ENCODE data around the gene ALK. TPM values are rescaled to one million over a fixed set of nuclear protein-coding genes. Genes with fewer than 3 reads are reported as not detected.

Gene ALK
- total and polyA plus RNA-seq, 2 experiments from 2014 or later = 0.35 TPM; not detected in 1

- no peak overlapping the region for H3K4me3 ChIP-seq
- Mint-ChIP-seq H3K4me3 (no peak overlapping the region), H3K27me3 (ENCODE audit: insufficient read depth, low read depth, poor library complexity) (no peaks in the 10 kb centered on the region), H3K4me1 (peaks cover 15% of the 10 kb centered on the region; the same call in 2 of the 3 replicates), H3K9me3 (peaks cover 4% of the 10 kb centered on the region; the same call in 2 of the 3 replicates), H3K36me3 (ENCODE audit: low read depth) (peaks cover 4% of the 10 kb centered on the region; the same call in 1 of the 3 replicates), H3K27ac (no peak overlapping the region)
- DNase-seq (ENCODE audit: low spot score) = no peak
- H4K20me1 ChIP-seq (replicated peaks; ENCODE audit: insufficient read depth) = no peaks in the 10 kb centered on the region
- H3K4me2 ChIP-seq = no peak overlapping the region
- H3K79me2 ChIP-seq (replicated peaks; ENCODE audit: insufficient read depth) = no peaks in the 10 kb centered on the region
- no peak overlapping the region for H3K27ac ChIP-seq (ENCODE audit: low read depth)
- no peaks in the 10 kb centered on the region for H3K36me3 ChIP-seq (ENCODE audit: insufficient read depth)
- peaks cover 6% of the 10 kb centered on the region for H3K4me1 ChIP-seq (ENCODE audit: insufficient read depth)
- H3K9me2 ChIP-seq (ENCODE audit: insufficient read depth) = peaks cover 10% of the 10 kb centered on the region; the same call in 1 of the 2 replicates
- no peaks in the 10 kb centered on the region for H3F3A ChIP-seq (replicated peaks; ENCODE audit: low read depth)
- no peak overlapping the region; the same call in 1 of the 2 replicates for H2AFZ ChIP-seq
- H3K27me3 ChIP-seq (ENCODE audit: insufficient read depth) = no peaks in the 10 kb centered on the region
- TF ChIP-seq ZNF114 (CRISPR knock-in tag; IDR thresholded peaks at IDR 0.05) (no peak), ZNF331 (CRISPR knock-in tag; IDR thresholded peaks at IDR 0.05; ENCODE audit: low read depth) (no peak), CREB1 (CRISPR knock-in tag; IDR thresholded peaks at IDR 0.05; ENCODE audit: low read depth) (no peak), POLR2AphosphoS5 (IDR thresholded peaks at IDR 0.05; ENCODE audit: low read depth) (no peak), NANOG (IDR thresholded peaks at IDR 0.05; ENCODE audit: borderline replicate concordance) (no peak), STAT1 (IDR thresholded peaks at IDR 0.05; ENCODE audit: unreplicated experiment) (no peak), REST (IDR thresholded peaks at IDR 0.05; ENCODE audit: unreplicated experiment) (no peak)
- no peak for ATAC-seq
Measured at GRCh38 chr2:29597035-29597434, 324.4 kb downstream of the ALK start.

GRCh38 chr2:29596584-29596983 is 324.8 kb downstream of the ALK start:
- peaks cover 4% of the 10 kb centered on the region; the same call in 1 of the 3 replicates for H3K36me3 Mint-ChIP-seq (ENCODE audit: low read depth)
- Histone ChIP-seq H3K27ac (ENCODE audit: low read depth) (no peak overlapping the region), H3K4me3 (no peak overlapping the region), H4K20me1 (replicated peaks; ENCODE audit: insufficient read depth) (no peaks in the 10 kb centered on the region), H3K79me2 (replicated peaks; ENCODE audit: insufficient read depth) (no peaks in the 10 kb centered on the region), H2AFZ (peak overlapping the region; percentile 28; the same call in 1 of the 2 replicates), H3K36me3 (ENCODE audit: insufficient read depth) (no peaks in the 10 kb centered on the region), H3K4me1 (ENCODE audit: insufficient read depth) (peaks cover 6% of the 10 kb centered on the region; the same call in 1 of the 2 replicates), H3K9me2 (ENCODE audit: insufficient read depth) (peaks cover 10% of the 10 kb centered on the region; the same call in 1 of the 2 replicates), H3F3A (replicated peaks; ENCODE audit: low read depth) (no peaks in the 10 kb centered on the region), H3K4me2 (no peak overlapping the region), H3K27me3 (ENCODE audit: insufficient read depth) (no peaks in the 10 kb centered on the region)
- peaks cover 4% of the 10 kb centered on the region; the same call in 2 of the 3 replicates for H3K9me3 Mint-ChIP-seq
- H3K27me3 Mint-ChIP-seq (ENCODE audit: insufficient read depth, low read depth, poor library complexity) = no peaks in the 10 kb centered on the region
- no peak overlapping the region for H3K4me3 Mint-ChIP-seq
- ATAC-seq (no peak), DNase-seq (ENCODE audit: low spot score) (no peak)
- no peak overlapping the region for H3K27ac Mint-ChIP-seq
- TF ChIP-seq CREB1 (CRISPR knock-in tag; IDR thresholded peaks at IDR 0.05; ENCODE audit: low read depth) = no peak
- TF ChIP-seq JUNB (IDR thresholded peaks at IDR 0.05; ENCODE audit: unreplicated experiment) = no peak
- TF ChIP-seq ETS1 (IDR thresholded peaks at IDR 0.05) = no peak
- no peak for TF ChIP-seq REST (IDR thresholded peaks at IDR 0.05; ENCODE audit: unreplicated experiment)
- no peak for TF ChIP-seq ZNF114 (CRISPR knock-in tag; IDR thresholded peaks at IDR 0.05)
- no peak for TF ChIP-seq EZH2 (IDR thresholded peaks at IDR 0.05; ENCODE audit: low read depth, unreplicated experiment)
- no peak for TF ChIP-seq NANOG (IDR thresholded peaks at IDR 0.05; ENCODE audit: borderline replicate concordance)
- no peak for TF ChIP-seq STAT1 (IDR thresholded peaks at IDR 0.05; ENCODE audit: unreplicated experiment)
- TF ChIP-seq ZNF331 (CRISPR knock-in tag; IDR thresholded peaks at IDR 0.05; ENCODE audit: low read depth) = no peak
- TF ChIP-seq POLR2AphosphoS5 (IDR thresholded peaks at IDR 0.05; ENCODE audit: low read depth) = no peak
- no peak for TF ChIP-seq CTCF (conservative IDR thresholded peaks at IDR 0.05; ENCODE audit: low read depth in 2 of 2)
- H3K4me1 Mint-ChIP-seq = peaks cover 12% of the 10 kb centered on the region; the same call in 2 of the 3 replicates
